ENCODE results near the gene HORMAD2.

Gene HORMAD2

DNA sequence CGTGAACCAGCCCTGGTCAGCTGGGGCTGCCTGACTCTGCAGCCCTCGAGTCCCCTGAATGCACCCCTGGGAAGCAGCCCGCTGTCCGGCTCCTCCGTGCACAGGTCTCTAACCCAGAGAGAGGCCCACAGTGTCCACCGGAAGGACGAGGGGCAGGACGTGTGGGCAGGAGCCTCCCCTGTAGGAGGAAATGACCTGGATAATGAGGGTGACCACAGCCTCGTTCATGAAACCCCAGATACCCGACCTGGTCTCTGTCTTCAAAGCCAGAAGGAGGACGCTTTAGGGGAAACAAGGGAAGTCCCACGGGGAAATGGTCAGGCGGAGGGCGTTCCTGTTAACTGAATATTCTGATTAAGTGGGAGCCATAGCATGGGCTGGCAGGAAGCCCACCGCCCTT lies 143.0 kb downstream of the HORMAD2 start:
- DNase-seq (ENCODE audit: extremely low spot score) = no peak
- CTCF ChIA-PET = no interaction called here
- TF ChIP-seq, protein P1, sequence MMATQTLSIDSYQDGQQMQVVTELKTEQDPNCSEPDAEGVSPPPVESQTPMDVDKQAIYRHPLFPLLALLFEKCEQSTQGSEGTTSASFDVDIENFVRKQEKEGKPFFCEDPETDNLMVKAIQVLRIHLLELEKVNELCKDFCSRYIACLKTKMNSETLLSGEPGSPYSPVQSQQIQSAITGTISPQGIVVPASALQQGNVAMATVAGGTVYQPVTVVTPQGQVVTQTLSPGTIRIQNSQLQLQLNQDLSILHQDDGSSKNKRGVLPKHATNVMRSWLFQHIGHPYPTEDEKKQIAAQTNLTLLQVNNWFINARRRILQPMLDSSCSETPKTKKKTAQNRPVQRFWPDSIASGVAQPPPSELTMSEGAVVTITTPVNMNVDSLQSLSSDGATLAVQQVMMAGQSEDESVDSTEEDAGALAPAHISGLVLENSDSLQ (IDR thresholded peaks at IDR 0.05) = no peak
- no peak for TF ChIP-seq BHLHE40 (IDR thresholded peaks at IDR 0.05; ENCODE audit: borderline replicate concordance)
- TF ChIP-seq TARDBP (IDR thresholded peaks at IDR 0.05) = no peak
- TF ChIP-seq SP1 (IDR thresholded peaks at IDR 0.05) = no peak
- no peak for TF ChIP-seq ZNF384 (IDR thresholded peaks at IDR 0.05)
- TF ChIP-seq HDGF (IDR thresholded peaks at IDR 0.05; ENCODE audit: borderline replicate concordance) = no peak
- no peak for TF ChIP-seq NFRKB (IDR thresholded peaks at IDR 0.05)
- no peak for TF ChIP-seq FOXM1 (IDR thresholded peaks at IDR 0.05; ENCODE audit: borderline replicate concordance)
- no peak for TF ChIP-seq CTBP1 (IDR thresholded peaks at IDR 0.05; ENCODE audit: borderline replicate concordance)
- TF ChIP-seq ARNT (IDR thresholded peaks at IDR 0.05) = no peak
- TF ChIP-seq SUZ12 (IDR thresholded peaks at IDR 0.05) = no peak
- no peak for TF ChIP-seq FOXA1 (IDR thresholded peaks at IDR 0.05)
- TF ChIP-seq ELF4 (IDR thresholded peaks at IDR 0.05) = no peak
- TF ChIP-seq FOXK2 (IDR thresholded peaks at IDR 0.05) = no peak
- no peak for TF ChIP-seq LEF1 (IDR thresholded peaks at IDR 0.05; ENCODE audit: borderline replicate concordance)
- no peak for TF ChIP-seq L3MBTL2 (conservative IDR thresholded peaks at IDR 0.05)
- POLR2A ChIA-PET = no interaction called here

DNA sequence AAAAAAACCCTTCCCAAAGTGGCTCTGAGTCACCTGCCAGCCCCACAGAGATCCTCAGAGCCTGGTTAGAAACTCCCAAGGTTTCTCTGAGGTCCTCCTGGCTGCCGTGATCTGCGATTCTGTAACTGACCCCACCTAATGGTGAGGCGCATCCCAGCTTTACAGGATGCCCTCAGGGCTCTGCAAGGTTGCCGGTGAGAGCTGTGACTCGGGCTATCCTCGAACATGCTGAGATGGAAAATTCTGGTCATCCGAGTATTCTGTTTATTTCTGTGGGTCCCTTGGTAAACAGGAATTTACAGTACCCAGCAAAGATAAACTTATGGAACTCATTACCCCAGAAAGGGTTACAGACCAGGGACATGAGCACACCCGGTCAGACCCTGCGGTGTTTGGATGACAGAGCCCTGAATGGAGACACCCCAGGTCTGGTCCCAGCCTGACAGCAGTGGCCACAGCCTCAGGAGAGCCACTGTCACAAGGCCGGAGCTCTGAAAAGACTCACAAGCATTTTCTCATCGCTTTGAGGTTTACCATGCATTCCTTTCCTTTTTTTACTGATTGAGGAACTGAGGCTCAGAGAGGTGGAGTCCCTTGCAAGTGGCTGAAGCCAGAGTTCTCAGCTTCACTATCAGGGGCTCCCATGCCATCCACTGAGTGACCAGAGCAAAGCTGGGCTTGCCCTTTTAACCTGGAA lies 144.0 kb downstream of the HORMAD2 start:
- DNase-seq (ENCODE audit: extremely low spot score) = no peak
- POLR2A ChIA-PET = no interaction called here
- CTCF ChIA-PET = interaction anchor here (0.6 kb wide), 1 partner anchor 63 kb away, joined by 4 read pairs; no protein-coding TSS in a partner anchor
- TF ChIP-seq LEF1 (IDR thresholded peaks at IDR 0.05; ENCODE audit: borderline replicate concordance) (no peak), FOXM1 (IDR thresholded peaks at IDR 0.05; ENCODE audit: borderline replicate concordance) (no peak), FOXK2 (IDR thresholded peaks at IDR 0.05) (no peak), SP1 (IDR thresholded peaks at IDR 0.05) (no peak), ELF4 (IDR thresholded peaks at IDR 0.05) (no peak), NFRKB (IDR thresholded peaks at IDR 0.05) (no peak)
- TF ChIP-seq, protein P1 (IDR thresholded peaks at IDR 0.05) = no peak

DNA sequence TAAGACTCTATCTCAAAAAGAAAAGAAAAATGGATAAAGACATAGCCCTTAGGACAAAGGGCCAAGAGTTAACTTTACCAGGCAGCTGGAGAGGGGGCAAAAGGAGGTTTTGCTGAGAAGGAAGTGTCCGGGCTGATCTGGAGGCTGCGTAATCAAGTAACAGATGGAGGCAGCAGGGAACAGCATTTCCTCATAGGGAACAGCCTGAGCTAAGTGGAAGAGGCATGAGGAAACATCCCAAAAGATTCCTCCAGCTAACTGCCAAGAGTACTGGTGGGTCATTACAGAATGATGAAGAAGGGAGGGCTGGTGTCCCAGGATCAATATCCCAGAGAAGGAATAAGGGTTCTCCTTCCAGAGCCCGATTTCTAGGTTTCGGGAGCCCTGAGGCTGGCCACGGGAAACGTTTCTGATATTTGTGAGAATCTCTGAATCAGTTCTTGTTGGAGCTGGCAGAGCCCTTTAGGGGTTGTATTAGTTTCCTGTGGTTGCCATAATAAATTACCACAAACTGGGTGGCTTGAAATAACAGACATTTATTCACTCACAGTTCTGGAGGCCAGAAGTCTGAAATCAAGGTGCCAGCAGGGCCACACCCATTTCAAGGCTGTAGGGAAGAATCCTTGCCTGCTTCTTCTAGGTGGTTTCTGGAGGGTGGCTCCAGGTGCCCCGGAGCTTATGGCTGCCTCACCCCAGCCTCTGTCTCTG lies 145.1 kb downstream of the HORMAD2 start:
- TF ChIP-seq, protein P1 (IDR thresholded peaks at IDR 0.05) = no peak
- no peak for TF ChIP-seq BHLHE40 (IDR thresholded peaks at IDR 0.05; ENCODE audit: borderline replicate concordance)
- no peak for TF ChIP-seq L3MBTL2 (conservative IDR thresholded peaks at IDR 0.05)
- TF ChIP-seq TARDBP (IDR thresholded peaks at IDR 0.05) = no peak
- TF ChIP-seq FOXM1 (IDR thresholded peaks at IDR 0.05; ENCODE audit: borderline replicate concordance) = no peak
- no peak for TF ChIP-seq FOXK2 (IDR thresholded peaks at IDR 0.05)
- TF ChIP-seq SUZ12 (IDR thresholded peaks at IDR 0.05) = no peak
- no peak for TF ChIP-seq ZNF384 (IDR thresholded peaks at IDR 0.05)
- TF ChIP-seq ARNT (IDR thresholded peaks at IDR 0.05) = no peak
- no peak for TF ChIP-seq CTBP1 (IDR thresholded peaks at IDR 0.05; ENCODE audit: borderline replicate concordance)
- TF ChIP-seq SP1 (IDR thresholded peaks at IDR 0.05) = no peak
- TF ChIP-seq ELF4 (IDR thresholded peaks at IDR 0.05) = no peak
- TF ChIP-seq LEF1 (IDR thresholded peaks at IDR 0.05; ENCODE audit: borderline replicate concordance) = no peak
- TF ChIP-seq FOXA1 (IDR thresholded peaks at IDR 0.05) = no peak
- no peak for TF ChIP-seq NFRKB (IDR thresholded peaks at IDR 0.05)
- no peak for TF ChIP-seq HDGF (IDR thresholded peaks at IDR 0.05; ENCODE audit: borderline replicate concordance)
- ChIA-PET CTCF (interaction anchor here (0.6 kb wide), 1 partner anchor 62 kb away, joined by 4 read pairs; no protein-coding TSS in a partner anchor), POLR2A (no interaction called here)
- no peak for DNase-seq (ENCODE audit: extremely low spot score)

DNA sequence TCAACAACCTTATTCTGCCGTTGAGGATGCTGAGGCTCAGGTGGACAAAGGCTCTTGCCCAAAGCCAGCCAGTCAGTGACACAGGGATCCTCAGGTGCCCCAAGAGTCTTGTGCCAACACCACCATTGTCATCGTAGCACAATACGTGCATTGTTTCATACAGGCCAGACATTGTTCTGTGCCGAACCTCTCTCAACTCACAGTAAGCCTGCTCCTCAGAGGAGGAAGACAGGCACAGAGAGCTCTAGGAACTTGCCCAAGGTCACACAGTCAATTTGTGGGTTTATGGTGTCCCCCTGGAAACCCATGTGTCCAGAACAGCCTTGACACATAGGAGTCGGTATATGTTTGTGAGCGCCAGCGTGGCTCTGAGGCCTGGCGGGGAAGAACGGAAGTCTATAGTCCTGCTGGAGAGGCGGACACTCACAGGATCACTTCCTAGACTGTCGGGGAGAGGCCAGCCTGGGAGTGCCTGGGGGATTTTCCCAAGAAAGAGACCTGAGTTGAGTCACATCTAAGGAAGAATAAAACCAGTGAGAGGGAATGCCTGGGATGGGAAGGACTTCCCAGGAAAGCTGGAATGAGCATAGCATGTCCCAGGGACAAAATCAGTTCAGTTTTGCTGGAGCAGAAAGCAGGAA lies 146.0 kb downstream of the HORMAD2 start:
- ChIA-PET POLR2A (no interaction called here), CTCF (interaction anchor here (0.5 to 0.6 kb wide), 2 partner anchors 20 to 100 kb away, joined by 3 to 4 read pairs; partner anchors contain the start of gene TBC1D10A)
- no peak for DNase-seq (ENCODE audit: extremely low spot score)
- TF ChIP-seq NFRKB (IDR thresholded peaks at IDR 0.05) (no peak), L3MBTL2 (conservative IDR thresholded peaks at IDR 0.05) (no peak), FOXK2 (IDR thresholded peaks at IDR 0.05) (no peak), HDGF (IDR thresholded peaks at IDR 0.05; ENCODE audit: borderline replicate concordance) (no peak), FOXM1 (IDR thresholded peaks at IDR 0.05; ENCODE audit: borderline replicate concordance) (no peak), TARDBP (IDR thresholded peaks at IDR 0.05) (no peak), SUZ12 (IDR thresholded peaks at IDR 0.05) (no peak), ZNF384 (IDR thresholded peaks at IDR 0.05) (no peak)
- TF ChIP-seq, protein P1 (IDR thresholded peaks at IDR 0.05) = no peak
